Suppressor macrophage (primary cell): ENCODE data around the gene KCNG2.
"Not testable (repeated sequence)": the region's sequence is repeated elsewhere in the genome, so short reads cannot be mapped to it uniquely, and the experiment has no call there.

ENCODE experiments used
- DNase-seq, 4 experiments: peaks; one replicate each; pipeline ENCODE4 v3.0.0-alpha.2; 2020 to 2022
- total RNA-seq, 17 experiments: gene quantifications; one replicate each; lab custom pipeline; 2026; ENCODE audit warnings: mixed read lengths in 6 of 17, inconsistent platforms in 3 of 17; lab: John Stamatoyannopoulos, UW

Gene KCNG2, protein sequence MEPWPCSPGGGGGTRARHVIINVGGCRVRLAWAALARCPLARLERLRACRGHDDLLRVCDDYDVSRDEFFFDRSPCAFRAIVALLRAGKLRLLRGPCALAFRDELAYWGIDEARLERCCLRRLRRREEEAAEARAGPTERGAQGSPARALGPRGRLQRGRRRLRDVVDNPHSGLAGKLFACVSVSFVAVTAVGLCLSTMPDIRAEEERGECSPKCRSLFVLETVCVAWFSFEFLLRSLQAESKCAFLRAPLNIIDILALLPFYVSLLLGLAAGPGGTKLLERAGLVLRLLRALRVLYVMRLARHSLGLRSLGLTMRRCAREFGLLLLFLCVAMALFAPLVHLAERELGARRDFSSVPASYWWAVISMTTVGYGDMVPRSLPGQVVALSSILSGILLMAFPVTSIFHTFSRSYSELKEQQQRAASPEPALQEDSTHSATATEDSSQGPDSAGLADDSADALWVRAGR
- total RNA-seq = 0 to 0.33 (median 0) reads per million in 17 experiments

DNA sequence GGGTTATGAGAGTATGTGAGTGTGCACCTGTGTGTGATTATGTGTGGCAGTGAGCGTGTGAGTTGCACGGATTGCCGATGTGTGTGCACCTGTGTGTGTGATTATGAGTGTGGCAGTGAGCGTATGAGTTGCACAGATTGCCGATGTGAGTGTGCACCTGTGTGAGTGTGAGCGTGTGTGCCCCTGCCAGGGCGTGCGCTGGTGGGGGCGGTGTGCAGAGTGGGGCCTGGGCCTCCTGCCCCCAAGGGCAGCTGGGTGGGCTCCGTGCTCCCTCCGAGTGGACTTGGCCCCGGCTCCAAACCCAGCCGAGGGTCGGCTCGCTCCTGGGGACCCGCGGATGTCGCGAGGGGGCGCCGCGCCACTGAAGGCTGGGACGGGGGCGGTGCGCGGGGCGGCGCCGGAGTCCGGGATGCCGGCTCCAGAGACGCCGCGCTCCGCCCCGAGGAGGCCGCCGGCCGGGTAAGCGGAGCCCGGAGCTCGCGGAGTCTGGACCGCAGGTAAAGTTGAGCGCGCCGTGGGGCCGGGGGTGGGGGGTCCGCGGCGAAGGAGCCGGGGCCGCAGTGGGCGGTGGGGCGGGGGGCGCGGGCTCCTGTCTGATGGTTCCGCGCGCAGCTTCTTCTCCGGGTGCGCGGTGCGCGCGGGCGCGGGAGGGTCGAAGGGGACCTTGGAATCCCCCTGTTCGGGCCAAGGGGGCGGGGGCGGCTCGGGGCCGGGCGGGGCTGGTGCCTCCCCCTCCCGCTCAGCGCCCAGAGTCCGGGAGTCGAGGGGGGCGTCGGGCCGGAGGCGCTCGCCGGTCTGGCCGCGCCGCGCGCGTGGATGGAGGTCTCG is at the start of gene KCNG2:
Gene KCNG2, plus strand, starts transcription at position 421 of the 828 bp plus-strand sequence. CDS start 65,730 bp downstream, outside the sequence.
- DNase-seq = peak in 2 of 4 experiments; percentile 41 to 67

DNA sequence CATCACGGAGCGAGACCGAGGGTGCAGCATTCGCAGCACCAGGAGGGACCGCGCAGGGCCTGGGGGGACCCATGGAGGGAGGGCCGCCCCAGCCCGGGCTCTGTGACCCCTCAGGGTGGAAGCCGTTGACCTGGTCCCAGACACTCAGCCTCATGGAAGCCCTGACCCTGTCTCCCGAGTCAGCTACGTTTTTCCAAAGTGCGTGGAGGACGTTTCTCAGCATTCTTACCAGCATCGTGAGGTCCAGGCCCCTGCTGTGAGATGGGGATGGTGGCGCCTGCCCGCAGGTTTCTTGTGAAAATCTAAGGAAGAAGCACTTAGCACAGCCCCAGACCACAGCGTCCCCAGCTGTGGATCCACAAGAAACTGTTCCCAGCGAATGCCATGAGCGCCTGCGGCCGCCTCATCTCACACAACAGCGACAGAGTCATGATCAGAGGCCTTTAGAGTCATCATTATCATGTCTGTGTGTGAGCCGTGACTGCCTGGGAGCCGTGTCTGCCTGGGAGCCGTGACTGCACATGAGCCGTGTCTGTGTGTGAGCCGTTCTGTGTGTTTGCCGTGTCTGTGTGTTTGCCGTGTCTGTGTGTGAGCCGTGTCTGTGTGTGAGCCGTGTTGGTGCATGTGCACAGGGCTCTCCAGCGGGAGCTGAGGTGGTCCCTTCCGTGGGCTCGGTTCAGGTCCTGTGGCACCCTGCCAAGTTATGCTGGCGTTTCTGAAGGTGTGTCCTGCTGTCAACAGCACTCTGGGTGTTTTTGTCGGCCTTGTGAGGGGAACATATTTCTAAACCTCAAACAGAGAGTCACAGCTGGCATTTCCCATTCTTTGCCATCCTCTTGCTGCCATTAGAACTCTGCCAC is 49.2 kb upstream of the KCNG2 start:
- no peak for DNase-seq

GRCh38 chr18:79749251-79750191 is 48.2 kb upstream of the KCNG2 start:
- no peak for DNase-seq

- no peak for DNase-seq
Observed at GRCh38 chr18:79750980-79751571, 46.7 kb upstream of the KCNG2 start.

GRCh38 chr18:79751918-79752578 is 45.7 kb upstream of the KCNG2 start:
- not testable (repeated sequence) for DNase-seq

GRCh38 chr18:79752946-79753345 is 44.8 kb upstream of the KCNG2 start:
- not testable (repeated sequence) for DNase-seq

- no peak for DNase-seq
Observed at GRCh38 chr18:79753391-79753851, 44.3 kb upstream of the KCNG2 start.

DNA sequence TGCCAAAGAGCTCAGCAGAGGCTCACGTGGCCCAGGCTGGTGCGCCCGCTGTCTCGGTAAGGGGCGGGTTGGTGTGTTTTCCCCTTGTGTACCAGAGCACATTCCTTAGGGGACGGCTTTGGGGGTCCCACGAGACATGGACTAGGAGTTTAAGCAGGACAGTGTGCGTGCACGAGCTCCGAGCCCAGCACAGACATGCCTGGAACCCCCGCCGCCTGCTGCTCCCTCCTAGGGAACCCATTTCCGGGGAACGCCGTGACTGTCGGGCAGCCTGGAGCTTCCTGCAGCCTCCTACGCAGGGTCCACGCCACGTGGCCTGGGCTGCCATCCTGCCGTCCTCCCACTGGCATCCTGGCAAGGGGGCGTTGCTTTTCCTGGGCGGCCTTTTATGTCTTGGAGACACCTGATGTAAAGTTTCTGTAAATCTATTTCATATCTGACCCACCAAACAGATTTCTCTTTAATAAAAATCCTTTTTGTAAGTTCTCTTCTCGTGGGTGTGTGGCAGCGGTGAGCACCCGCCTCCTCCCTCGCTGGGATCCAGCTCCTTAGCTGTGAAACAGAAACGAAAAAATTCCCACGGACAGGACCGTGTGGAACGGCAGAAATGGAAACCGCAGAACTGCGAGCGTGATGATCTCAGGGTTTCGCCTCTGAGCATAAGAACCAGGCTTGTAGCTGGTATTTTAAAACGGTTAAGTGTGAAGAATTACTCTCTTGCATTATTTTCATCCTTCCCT is 43.5 kb upstream of the KCNG2 start:
- no peak for DNase-seq

DNA sequence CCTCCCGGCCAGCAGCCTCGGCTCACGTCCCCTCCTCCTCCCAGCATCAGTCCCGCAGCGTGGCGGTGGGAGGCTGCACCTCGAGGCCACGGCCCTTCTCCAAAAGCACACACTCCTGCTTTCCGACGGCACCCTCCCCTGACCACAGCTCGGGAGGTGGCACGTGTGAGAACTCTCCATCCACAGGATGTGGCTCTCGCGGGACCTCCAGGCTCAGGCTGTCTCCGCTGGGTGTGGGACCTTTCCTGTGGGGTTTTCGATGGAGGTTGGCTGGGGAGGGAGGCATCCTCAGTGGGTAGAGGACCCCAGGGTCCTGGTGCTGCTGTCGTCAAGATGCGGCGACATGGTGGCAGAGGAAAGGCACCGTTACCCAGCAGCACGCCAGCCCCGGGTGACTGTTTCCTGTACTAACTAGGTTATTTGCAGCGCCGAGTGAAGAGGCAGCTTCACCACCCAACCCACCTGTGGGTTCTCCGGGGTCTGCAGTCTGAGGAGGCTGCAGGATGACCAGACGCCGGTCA is 42.8 kb upstream of the KCNG2 start:
- no peak for DNase-seq

DNA sequence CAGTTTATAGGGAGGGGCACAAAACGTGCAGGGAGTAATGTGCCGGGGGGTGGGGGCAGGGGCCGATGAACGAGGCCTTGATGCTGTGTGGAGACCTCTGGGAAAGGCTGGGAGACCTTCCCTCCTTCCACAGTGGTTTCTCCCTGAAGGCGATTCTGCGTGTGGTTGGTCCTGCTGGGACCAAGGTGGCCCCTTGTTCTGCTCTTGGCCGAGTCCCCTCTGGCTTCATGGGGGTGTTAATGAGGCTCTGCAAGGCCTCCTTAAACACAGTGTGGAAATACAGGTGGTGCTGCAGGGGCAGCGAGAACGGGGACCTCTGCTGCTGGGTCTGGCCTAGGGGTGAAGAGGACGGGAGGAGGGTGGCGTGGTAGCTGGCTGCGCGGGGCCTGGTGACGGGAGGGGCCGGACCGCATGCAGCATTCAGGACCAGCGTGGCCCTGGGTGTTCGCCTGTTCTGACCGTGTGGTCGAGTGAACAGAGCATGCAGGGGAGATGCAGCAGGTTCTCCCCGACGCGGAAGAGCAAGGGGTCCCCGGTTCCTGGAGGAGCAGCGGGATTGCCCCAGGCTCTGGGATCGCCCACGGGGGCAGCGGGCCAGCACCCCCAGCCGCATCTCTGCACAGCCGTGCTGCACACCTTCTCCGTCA is 42.1 kb upstream of the KCNG2 start:
- no peak for DNase-seq

- no peak for DNase-seq
Observed at GRCh38 chr18:79756143-79756500, 41.6 kb upstream of the KCNG2 start.

- no peak for DNase-seq
Observed at GRCh38 chr18:79756826-79757225, 40.9 kb upstream of the KCNG2 start.

DNA sequence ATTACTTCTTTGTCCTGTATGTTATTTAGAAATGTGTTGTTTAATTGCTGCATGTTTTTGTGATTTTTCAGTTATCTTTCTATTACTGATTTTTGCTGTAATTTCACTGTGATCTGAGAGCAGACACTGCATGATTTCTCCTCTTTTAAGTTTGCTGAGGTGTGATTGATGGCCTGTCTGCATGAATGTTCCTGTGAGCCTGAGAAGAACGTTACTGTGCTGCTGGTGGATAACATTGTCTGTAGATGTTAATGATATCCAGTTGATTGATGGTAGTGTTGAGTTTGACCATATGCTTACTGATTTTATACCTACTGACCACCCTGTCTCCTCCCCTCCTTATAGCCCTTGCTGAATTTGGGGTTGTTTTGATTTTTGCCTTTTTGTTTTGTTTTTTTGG is 37.4 kb upstream of the KCNG2 start:
- DNase-seq = no peak

GRCh38 chr18:79760881-79761280 is 36.9 kb upstream of the KCNG2 start:
- no peak for DNase-seq

DNA sequence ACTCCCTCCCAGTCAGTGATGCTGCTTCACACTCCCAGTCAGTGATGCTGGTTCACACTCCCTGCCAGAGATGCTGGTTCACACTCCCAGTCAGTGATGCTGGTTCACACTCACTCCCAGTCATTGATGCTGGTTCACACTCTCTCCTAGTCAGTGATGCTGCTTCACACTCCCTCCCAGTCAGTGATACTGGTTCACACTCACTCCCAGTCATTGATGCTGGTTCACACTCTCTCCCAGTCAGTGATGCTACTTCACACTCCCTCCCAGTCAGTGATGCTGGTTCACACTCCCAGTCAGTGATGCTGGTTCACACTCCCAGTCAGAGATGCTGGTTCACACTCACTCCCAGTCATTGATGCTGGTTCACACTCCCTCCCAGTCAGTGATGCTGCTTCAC is 34.3 kb upstream of the KCNG2 start:
- DNase-seq = no peak

DNA sequence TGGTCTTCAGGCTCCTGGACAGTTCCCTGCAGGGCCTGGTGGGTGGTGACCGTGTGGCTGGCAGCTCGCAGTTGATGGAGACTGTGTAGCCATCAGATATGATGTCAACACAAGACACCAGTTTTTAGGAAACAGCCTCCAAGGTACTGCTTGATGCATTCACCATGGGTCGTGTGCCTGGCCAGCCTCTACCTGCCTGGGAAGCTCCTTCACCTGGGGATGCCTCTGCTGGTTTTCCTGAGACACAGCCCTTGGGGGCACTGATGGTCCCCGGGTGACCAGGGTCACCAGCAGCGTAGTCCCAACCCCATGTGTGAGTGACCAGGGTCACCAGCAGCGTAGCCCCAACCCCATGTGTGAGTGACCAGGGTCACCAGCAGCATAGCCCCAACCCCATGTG is 33.6 kb upstream of the KCNG2 start:
- DNase-seq = no peak

DNA sequence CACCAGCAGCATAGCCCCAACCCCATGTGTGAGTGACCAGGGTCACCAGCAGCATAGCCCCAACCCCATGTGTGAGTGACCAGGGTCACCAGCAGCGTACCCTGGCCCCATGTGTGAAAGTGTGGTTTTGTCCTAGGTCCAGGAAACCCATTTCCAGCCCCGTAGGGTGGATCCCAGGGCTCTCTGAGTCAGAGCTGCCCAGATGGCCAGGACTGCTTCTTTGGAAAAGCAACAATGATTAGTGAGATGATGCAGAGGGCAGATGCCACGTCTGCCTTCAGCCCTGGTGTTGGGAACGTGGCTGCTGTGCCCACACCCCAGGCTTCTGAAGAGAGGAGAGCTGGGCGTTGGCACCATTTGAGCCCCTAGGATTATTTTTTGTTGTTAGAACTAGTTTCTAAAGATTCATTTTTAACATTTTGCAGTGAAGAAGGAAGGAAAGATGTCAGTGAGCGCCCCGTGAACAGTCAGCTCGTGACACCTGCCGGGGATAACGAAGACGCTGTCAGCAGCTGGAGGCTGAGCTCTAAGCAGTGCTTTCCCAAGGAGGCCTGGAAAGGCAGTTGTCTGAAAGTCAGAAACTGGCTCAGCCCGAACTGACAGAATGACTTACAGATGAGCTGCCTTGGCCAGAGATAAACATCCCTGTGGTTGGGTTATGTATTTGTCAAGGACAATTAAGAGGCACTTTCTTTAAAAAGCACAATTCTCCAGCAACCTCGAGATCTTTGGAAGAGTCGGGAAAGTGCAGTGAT is 32.1 kb upstream of the KCNG2 start:
- DNase-seq = no peak

DNA sequence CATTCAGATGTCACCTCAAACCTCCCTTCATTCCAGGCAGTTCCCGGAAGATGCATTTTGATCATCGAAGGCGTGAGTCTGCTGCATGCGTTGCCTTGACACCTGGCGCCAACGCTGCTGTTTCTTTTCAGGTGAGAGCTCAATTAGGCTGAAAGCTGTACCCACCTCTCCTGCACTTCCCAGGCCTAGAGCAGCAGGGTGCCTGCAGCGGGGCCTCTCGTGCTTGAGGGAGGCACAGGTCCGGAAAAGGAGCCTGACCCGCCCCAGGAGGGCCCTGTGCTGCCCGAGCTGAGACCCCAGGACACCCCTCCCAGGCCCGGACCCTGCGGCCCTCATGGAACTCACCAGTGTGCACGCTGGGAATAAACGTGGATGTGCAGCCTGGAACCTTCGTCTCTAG is 31.4 kb upstream of the KCNG2 start:
- DNase-seq = no peak
